GM19240 (cell line): ENCODE measurements around the gene OSBPL3.
A peak's percentile ranks its signal among the peaks of the same experiment; 100 is the strongest.

ENCODE experiments used
- DNase-seq: peaks from one replicate; pipeline ENCODE4 v3.0.0; 2011; ENCODE audit warnings: low spot score; ENCODE audit not compliant: insufficient read length

The OSBPL3 gene

DNA sequence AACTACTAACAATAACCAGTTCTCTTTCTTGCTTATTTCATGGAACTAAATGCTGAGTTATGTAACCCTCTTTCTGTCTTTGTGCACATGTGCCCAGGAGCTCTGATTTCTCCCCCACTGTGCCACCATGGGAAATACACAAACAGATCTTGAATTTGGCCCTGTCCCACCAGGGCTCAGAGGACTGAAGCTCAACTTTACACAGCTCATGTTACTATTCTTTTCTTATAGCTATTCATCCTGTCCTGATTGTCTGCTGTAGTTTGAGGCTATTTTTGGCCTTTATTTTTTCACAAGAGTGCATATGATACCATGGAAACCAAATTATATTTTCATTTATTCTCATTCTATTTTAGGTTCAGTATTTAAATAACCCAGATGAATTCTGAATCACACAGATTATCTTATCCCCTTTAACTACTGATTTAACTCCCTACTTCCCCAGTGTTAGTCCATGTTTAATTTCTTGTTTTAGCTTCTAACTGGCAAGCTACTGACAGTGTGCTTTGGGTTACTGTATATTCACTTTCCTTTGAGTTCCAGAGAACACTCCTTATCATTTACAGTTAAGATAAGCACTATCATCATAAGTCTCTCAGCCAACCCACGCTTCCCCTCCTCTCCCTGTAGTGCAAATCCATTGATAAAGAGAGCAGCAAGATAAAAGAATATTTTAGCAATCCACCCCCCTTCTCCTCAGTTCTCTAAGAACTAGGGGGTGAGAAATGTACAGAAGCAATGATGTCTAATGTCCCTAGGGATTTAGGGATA, 150.9 kb downstream of the OSBPL3 start:
- DNase-seq: no peak

- no peak for DNase-seq
These were observed 152.4 kb downstream of the OSBPL3 start for GRCh38 chr7:24827589-24827988.

- no peak for DNase-seq
These were observed 153.0 kb downstream of the OSBPL3 start for GRCh38 chr7:24827027-24827426.

GRCh38 chr7:24826662-24827020, 153.3 kb downstream of the OSBPL3 start:
- no peak for DNase-seq

- DNase-seq: no peak
These were observed 153.9 kb downstream of the OSBPL3 start for GRCh38 chr7:24825931-24826661.

DNA sequence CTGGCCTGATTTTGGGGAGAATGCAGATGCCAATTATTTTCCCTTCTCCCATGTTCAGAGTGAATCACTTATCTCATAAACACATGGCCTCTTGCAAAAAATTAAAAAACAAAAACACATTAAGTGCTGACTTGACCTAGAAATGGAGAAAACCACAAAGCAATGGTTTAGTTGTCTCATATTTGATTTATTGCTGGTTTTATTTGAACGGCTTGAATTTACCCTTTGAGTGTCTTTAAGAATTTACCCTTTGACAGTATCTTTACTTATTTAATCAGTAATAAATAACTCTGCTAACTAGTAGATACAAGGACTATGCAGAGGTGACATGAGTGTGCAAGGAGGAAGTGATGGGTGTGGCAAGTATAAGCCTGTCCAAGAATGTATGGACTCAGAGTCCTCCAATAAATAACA, 154.6 kb downstream of the OSBPL3 start:
- no peak for DNase-seq

GRCh38 chr7:24824896-24825295, 155.1 kb downstream of the OSBPL3 start:
- no peak for DNase-seq

DNA sequence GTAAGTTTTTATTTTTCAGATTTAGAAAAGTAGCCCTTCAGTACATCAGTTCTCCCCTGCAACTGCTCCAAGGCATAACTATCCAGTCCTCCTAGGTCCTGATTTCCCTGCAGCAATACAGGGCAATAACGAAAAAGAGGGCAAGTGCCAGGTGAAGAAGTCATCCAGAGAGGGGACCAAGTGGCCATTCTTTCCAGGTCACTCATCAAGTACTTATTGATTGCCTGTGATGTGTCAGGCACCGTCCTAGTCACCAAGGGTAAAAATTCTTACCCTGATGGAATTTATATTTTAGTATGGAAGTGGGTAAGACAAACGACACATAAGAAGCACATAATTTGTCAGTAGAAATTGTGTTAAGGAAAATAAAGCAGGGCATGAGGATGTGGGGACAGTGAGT, 155.6 kb downstream of the OSBPL3 start:
- no peak for DNase-seq

GRCh38 chr7:24821754-24822054, 158.3 kb downstream of the OSBPL3 start:
- no peak for DNase-seq

- DNase-seq: peak; percentile 62
These were observed 158.8 kb downstream of the OSBPL3 start for GRCh38 chr7:24821045-24821753.

DNA sequence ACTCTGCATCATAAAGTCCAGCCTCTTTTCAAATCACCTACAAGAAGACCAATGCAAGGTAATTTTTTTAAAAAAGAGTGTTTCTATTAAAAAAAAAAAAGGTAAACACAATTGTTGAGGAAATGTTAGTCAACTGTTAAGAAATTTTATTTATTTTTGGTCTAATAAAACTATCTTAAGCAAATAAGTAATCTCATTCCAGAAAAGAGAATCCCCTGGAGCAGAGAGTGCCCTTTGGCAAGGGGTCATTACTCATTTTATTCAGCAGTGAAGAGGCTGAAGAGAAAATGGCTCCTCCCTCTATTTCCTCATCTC, 159.3 kb downstream of the OSBPL3 start:
- no peak for DNase-seq

- DNase-seq: peak; percentile 70
These were observed 159.9 kb downstream of the OSBPL3 start for GRCh38 chr7:24819916-24820689.

DNA sequence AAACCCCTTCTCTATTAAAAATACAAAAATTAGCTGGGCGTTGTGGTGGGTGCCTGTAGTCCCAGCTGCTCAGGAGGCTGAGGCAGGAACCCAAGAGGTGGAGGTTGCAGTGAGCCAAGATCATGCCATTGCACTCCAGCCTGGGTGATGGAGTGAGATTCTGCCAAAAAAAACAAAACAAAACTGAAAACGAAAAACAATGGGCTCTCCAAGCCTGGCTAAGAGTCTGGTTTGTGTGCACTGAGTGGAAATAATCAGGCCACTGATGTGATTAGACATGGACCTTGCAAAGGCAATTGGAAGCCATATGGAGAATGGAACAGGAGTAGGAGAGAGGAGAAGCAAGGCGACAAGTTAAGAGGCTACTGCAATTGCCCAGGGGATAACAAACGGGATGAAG, 162.6 kb downstream of the OSBPL3 start:
- DNase-seq: no peak

DNA sequence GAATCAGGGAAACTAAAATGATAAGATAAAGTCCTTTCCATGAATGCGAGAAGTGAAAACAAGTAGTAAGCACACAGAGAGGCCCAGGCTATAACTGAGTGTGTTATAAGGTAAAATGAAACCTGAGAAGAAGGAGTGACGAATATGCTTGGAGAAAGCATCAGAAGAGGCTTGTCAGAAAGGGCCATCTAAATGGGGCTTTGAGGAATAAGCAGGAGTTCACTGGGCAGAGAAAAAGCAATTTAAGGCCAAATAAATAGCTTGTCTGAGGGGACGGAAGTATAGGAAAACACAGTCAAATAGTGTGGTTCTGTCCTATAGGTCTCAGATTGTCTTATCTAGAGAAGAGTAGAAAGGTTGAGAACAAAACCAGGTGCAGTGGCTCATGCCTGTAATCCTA, 163.1 kb downstream of the OSBPL3 start:
- no peak for DNase-seq

DNA sequence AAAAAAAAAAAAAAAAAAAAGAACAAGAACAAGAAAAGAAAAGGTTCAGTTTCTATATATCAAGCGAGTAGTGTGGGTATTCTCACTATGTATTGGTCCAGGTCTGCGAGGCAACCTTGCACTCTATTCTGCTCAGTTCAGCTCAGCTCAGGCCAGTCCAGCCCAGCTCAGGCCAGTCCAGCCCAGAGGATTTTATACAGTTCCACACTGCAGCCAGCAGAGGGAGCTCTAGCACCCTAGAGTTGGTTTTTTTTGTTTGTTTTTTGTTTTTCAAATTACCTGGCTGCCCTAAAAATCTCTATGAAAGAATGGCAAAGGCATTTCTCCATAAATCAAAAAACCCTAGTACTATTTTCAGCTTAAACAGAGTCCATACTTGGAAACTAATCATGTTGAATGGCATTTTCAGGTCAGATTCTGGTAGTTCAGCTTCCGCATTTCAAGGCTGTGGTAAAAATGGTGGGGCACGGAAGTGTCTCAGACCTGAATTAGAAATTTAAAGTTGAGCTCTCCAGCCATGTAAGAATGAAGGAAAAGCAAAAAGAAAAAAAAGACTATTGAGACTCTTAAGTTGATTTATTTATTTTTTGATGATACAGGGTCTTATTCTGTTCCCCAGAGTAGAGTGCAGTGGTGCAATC, 167.6 kb downstream of the OSBPL3 start:
- DNase-seq: peak; percentile 28

GRCh38 chr7:24808518-24808917, 171.5 kb downstream of the OSBPL3 start:
- DNase-seq: no peak

- DNase-seq: no peak
These were observed 177.7 kb downstream of the OSBPL3 start for GRCh38 chr7:24802300-24802699.

- DNase-seq: no peak
These were observed 178.1 kb downstream of the OSBPL3 start for GRCh38 chr7:24801883-24802282.

- DNase-seq: no peak
These were observed 179.3 kb downstream of the OSBPL3 start for GRCh38 chr7:24800667-24801066.

- DNase-seq: no peak
These were observed 179.9 kb downstream of the OSBPL3 start for GRCh38 chr7:24800073-24800472.

- DNase-seq: no peak
These were observed 180.5 kb downstream of the OSBPL3 start for GRCh38 chr7:24799506-24799905.
